GM21447 (cell line): Measurements from ENCODE around the gene YIPF4.
"Not testable (repeated sequence)": the region's sequence is repeated elsewhere in the genome, so short reads cannot be mapped to it uniquely, and the experiment has no call there.

Experiments used
- ATAC-seq: cut with Tn5 transposase; IDR thresholded peaks from one replicate; pipeline ENCODE4 v1.9.1; 2021; ENCODE audit not compliant: unreplicated experiment

The YIPF4 gene

GRCh38 chr2:32277674-32278477 lies at the start of gene YIPF4:
Gene YIPF4, plus strand, starts transcription at chr2:32277904. Its CDS starts 252 bp downstream, at chr2:32278156.
- ATAC-seq, result peak; percentile 99

- no peak for ATAC-seq
Measured at GRCh38 chr2:32228181-32228580, 49.5 kb upstream of the YIPF4 start.

DNA sequence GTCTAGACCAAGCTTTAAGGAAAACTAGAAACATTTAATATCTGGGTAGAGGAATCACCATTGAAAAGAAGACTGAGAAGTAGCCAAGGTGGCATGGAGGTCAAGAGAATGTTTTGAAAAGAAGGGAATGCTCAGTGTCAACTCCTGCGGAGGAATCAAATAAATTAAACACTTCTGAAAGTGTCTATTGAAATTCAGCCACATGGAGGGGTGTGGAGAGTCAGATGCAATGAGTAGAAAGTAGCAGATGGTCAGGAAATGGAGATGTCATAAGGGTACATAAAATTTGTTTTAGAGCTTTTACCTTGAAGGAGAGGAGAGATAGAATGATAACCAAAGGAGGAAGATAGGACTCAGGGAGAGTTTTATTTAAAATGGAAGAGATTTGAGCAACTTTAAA lies 48.1 kb upstream of the YIPF4 start:
- ATAC-seq, result no peak

GRCh38 chr2:32231959-32232358 lies 45.7 kb upstream of the YIPF4 start:
- no peak for ATAC-seq

- ATAC-seq, result no peak
Measured at GRCh38 chr2:32235315-32235714, 42.4 kb upstream of the YIPF4 start.

- no peak for ATAC-seq
Measured at GRCh38 chr2:32237488-32237887, 40.2 kb upstream of the YIPF4 start.

- ATAC-seq, result no peak
Measured at GRCh38 chr2:32237996-32238395, 39.7 kb upstream of the YIPF4 start.

DNA sequence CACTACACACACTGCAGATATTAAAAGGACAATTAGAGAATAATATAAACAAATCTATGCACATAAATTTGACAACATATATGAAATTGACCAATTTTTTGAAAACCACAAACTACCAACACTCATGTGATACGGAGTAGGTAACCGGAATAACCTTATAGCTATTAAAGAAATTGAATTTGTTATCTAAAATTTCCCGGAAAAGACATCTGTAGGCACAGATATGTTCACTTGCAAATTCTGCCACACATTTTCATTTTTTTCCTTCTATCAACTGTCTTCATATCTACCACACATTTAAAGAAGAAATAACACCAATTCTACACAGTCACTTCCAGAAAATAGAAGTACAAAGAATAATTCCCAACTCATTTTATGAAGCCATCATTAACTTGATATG lies 35.4 kb upstream of the YIPF4 start:
- ATAC-seq, result no peak

GRCh38 chr2:32246911-32247310 lies 30.8 kb upstream of the YIPF4 start:
- no peak for ATAC-seq

DNA sequence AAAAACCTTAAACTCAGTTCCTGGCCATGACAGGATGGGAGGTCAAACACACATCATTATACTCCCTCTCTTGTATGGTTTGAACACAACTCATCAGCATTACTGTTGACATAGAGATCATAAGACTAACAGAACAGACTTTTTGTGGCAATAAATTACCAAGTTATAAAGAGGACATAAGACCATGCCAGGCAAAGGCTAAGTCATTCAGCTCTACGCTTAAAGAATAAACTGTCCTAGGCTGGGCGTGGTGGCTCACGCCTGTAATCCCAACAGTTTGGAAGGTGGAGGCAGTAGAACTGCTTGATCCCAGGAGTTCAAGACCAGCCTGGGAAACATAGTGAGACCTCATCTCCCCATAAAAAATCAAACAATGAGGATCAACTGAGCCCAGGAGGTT lies 29.4 kb upstream of the YIPF4 start:
- no peak for ATAC-seq

- no peak for ATAC-seq
Measured at GRCh38 chr2:32249731-32250236, 27.9 kb upstream of the YIPF4 start.

DNA sequence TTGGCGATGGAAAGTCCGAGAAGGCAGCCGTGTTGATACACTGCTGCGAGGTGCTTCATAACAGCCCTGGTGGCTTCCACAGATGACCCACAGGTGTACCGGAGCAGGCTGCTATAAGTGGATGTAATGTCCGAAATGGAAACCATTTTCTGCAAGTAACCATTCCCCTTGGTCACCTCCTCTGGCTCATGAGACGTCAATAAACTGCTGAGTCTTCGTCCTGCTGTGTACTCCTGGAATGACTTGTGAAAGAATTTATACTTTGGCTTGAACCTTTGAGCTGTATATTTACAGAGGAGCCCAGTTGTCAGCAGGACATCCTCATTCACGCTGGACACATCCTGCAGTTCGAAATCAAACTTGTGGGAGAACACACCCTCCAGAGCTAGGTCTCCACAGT lies 27.4 kb upstream of the YIPF4 start:
- no peak for ATAC-seq

DNA sequence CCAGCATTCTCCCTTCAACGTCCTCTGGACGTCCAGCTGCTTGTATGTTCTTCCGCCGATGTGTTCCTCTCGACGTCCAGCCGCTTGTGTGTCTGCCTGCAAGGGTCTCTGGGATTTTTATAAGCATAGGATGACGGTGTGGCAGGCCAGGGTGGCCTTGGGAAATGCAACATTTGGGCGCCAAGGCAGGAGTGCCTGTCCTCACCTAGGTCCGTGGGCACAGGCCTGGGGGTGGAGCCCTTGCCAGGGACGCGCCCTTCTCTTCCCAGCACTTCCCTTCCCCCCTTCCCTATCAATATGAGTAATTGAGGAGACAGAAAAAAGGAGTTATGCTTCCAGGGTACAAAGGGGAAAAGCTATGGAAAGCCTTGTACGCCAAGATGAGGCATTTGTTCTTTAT lies 19.5 kb upstream of the YIPF4 start:
- ATAC-seq, result no peak

DNA sequence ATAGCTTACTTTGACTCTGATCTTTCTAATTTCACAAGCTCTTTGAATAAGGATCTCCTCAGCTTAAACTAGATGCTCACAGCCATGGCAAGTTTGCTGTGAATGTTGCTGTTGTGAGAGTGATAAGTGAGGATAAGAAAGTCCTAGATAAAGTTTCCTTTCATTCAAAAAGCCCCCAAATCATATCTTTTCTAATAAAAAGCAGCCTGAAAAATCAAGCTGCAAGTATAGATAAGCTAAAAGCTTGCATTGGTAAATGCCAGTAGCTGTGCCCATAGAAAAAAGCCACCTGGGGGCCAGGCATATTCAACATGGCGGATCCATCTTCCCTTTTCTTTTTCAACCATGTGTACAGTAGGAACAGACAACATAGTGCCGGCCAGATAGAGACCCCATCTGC lies 17.3 kb upstream of the YIPF4 start:
- ATAC-seq, result no peak

DNA sequence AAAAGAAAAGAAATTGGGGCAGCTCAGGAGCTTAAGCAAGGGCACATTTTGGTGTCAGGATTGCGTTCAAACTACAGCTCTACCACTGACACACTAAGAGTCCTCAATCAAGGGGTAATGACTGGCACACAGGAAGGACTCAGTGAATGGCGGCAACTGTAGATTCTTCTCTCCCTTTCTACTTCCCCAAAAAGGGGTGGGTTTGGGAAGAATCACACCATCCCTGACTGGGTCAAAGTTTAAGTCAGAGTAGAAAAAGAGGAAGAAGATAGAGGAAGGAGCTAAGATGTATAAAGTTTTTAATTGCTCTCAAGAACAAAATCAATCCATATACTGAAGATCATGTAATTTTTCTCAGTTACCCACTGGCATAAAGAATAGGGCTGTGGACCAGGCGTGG lies 15.6 kb upstream of the YIPF4 start:
- no peak for ATAC-seq

DNA sequence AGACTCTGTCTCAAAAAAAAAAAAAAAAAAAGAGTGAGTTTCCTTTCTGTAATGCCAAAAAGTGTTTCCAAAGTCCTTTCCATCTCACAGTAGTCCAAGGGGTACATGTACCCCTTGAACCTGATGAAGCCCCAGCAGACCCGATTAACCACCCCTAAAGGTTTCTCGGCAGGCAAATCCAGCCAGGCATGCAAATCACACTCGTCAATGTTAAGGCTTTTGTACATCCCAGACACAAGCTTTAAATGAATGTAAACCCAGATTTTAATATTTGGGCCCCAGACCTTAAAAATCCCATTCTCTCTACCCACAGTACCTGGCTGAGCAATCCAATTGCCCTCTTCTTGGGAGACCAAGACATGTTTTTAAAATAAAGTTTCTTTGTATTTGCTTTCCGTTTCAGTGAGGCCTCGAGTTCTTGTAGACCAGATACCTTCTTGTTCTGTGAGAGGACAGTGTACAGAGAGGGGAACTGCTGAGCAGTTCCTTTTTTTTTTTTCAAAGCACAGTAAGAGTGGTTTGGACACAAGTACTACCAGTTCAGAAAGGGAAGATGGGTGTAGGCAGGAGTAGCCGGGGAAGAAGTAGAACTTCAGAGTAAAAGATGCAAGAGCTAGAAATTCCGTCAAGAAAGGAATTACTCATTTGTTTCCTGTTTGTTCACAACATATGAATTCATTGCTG lies 13.1 kb upstream of the YIPF4 start, which contains the start of gene NLRC4:
Gene NLRC4, minus strand, starts transcription at position 465 of the 684 bp plus-strand sequence. CDS start 8,111 bp downstream, outside the sequence.
- peak; percentile 93 for ATAC-seq

GRCh38 chr2:32271063-32271462 lies 6.6 kb upstream of the YIPF4 start:
- ATAC-seq, result no peak

- no peak for ATAC-seq
Measured at GRCh38 chr2:32272279-32272678, 5.4 kb upstream of the YIPF4 start.

DNA sequence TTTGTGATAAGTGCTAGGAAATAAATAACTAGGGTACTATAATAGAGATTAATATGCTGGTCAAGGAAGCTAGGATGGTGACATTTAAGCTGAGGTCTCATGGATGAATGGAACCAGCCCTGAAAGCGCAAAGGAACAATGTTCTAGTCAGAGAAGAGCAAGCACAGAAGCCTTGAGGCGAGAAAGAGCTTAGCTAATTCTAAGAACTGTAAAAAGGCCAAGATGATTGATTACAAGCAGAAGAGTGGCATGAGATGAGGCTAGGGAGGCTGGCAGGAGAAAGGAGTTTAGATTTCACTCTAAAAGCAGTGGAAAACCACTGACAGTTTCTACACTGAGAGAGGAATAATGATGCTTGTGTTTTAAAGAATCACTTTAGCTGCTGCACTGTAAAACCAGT lies 3.4 kb upstream of the YIPF4 start:
- ATAC-seq, result no peak

- ATAC-seq, result not testable (repeated sequence)
Measured at GRCh38 chr2:32275790-32276189, 1.9 kb upstream of the YIPF4 start.

GRCh38 chr2:32277363-32277673 lies 386 bp upstream of the YIPF4 start:
- ATAC-seq, result no peak

DNA sequence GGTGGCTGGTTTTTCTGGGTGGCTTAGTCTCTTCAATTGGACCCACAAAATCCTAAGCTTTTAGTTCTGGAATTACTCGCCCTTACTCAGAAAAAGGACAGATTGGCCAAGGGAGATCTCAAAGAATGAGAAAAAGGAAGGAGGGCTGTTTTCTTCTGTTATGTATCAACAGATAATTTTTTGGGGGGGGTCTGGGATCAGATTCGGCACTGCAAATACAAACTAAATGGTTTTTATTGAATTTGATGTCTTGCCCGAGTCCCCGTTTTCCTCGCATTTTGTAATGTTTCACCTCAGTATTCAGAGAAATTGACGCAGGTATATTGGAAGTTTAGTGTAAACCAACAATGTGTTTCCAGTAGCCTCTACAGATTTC lies 762 bp downstream of the YIPF4 start:
- ATAC-seq, result no peak
